Fibroblast of lung (primary cell): ENCODE measurements around the gene TTC21B. TPM values are rescaled to one million over a fixed set of nuclear protein-coding genes. Genes with fewer than 3 reads are reported as not detected.

Source experiments
- DNase-seq, 2 donors: peaks; one replicate each; pipeline versions ENCODE4 v3.0.0 to v3.0.0-alpha.2; 2010; ENCODE audit warnings: low read depth in 2 of 2
- H2AFZ ChIP-seq: 2 replicates; pipeline ENCODE4 v1.5.1; 2012; ENCODE audit warnings: low read length, control low read depth, inconsistent platforms
- H3K27ac ChIP-seq: 2 replicates; pipeline ENCODE4 v1.5.1; 2011; ENCODE audit warnings: low read length, control low read depth; ENCODE audit not compliant: insufficient read depth
- H3K27me3 ChIP-seq: 2 replicates; pipeline ENCODE4 v1.5.1; 2011; ENCODE audit warnings: mild to moderate bottlenecking, low read length; ENCODE audit not compliant: control insufficient read depth, insufficient read depth
- H3K36me3 ChIP-seq: 2 replicates; pipeline ENCODE4 v1.5.1; 2011; ENCODE audit warnings: low read length; ENCODE audit not compliant: control insufficient read depth, insufficient read depth
- H3K4me1 ChIP-seq: 2 replicates; pipeline ENCODE4 v1.5.1; 2011; ENCODE audit warnings: low read length; ENCODE audit not compliant: control insufficient read depth, insufficient read depth; ENCODE audit errors: extremely low read depth
- H3K4me2 ChIP-seq: 2 replicates; pipeline ENCODE4 v1.5.1; 2011; ENCODE audit warnings: low read length, control low read depth; ENCODE audit not compliant: insufficient read depth; ENCODE audit errors: extremely low read depth
- H3K4me3 ChIP-seq, 4 experiments: fragments of 200-600 bp in 1 of 4; sonication (generic) in 1 of 4; replicated peaks in 1 of 4; 2 replicates each; pipeline ENCODE4 v1.5.1; 2011 to 2016; ENCODE audit warnings: low read length in 4 of 4, low read depth in 3 of 4, mild to moderate bottlenecking in 3 of 4, control low read depth in 2 of 4, inconsistent platforms in 1 of 4, mixed read lengths in 1 of 4; ENCODE audit not compliant: insufficient read depth in 1 of 4; ENCODE audit errors: control extremely low read depth in 1 of 4
- H3K79me2 ChIP-seq: 2 replicates; pipeline ENCODE4 v1.5.1; 2012; ENCODE audit warnings: mild to moderate bottlenecking, low read length, inconsistent platforms; ENCODE audit not compliant: control insufficient read depth, insufficient read depth
- H3K9ac ChIP-seq: 2 replicates; pipeline ENCODE4 v1.5.1; 2011; ENCODE audit warnings: mild to moderate bottlenecking, low read length, control low read depth; ENCODE audit not compliant: insufficient read depth
- H3K9me3 ChIP-seq: 2 replicates; pipeline ENCODE4 v1.5.1; 2012; ENCODE audit warnings: low read depth, low read length; ENCODE audit not compliant: control insufficient read depth, insufficient read depth
- H4K20me1 ChIP-seq: 2 replicates; pipeline ENCODE4 v1.5.1; 2011; ENCODE audit warnings: low read length; ENCODE audit not compliant: control insufficient read depth, insufficient read depth; ENCODE audit errors: extremely low read depth
- EZH2 ChIP-seq: IDR thresholded peaks from 2 replicates; pipeline ENCODE4 v1.5.1; 2012; ENCODE audit warnings: low read length, control low read depth, mild to moderate bottlenecking; ENCODE audit errors: missing control alignments
- polyA plus RNA-seq, 2 donors: library from polyadenylated mRNA; depleted of rRNA in 1 of 2; stranded (reverse) in 1 of 2; unstranded in 1 of 2; fragments of >200 nt; gene quantifications; 2 replicates each; pipeline ENCODE4 v1.2.1, GENCODE V29; 2011 to 2012; ENCODE audit warnings: missing spikeins in 1 of 2
- total RNA-seq: library from RNA; depleted of rRNA; stranded (reverse); fragments of >200 nt; gene quantifications from 2 replicates; pipeline ENCODE4 v1.2.1, GENCODE V29; 2014
- TF ChIP-seq, protein P1 (sequence below), 2 donors: IDR thresholded peaks in 1 of 2; conservative IDR thresholded peaks in 1 of 2; 1 replicate in 1 of 2; 2 replicates in 1 of 2; pipeline ENCODE4 v1.5.1; 2011 to 2012; ENCODE audit warnings: low read length in 2 of 2, control low read depth in 1 of 2, inconsistent platforms in 1 of 2, low read depth in 1 of 2, mild to moderate bottlenecking in 1 of 2

TTC21B gene
- total and polyA plus RNA-seq, 2 donors (not counting 1 experiment from before 2014, with no cell fraction given) = 6.3 to 28.6 TPM

DNA sequence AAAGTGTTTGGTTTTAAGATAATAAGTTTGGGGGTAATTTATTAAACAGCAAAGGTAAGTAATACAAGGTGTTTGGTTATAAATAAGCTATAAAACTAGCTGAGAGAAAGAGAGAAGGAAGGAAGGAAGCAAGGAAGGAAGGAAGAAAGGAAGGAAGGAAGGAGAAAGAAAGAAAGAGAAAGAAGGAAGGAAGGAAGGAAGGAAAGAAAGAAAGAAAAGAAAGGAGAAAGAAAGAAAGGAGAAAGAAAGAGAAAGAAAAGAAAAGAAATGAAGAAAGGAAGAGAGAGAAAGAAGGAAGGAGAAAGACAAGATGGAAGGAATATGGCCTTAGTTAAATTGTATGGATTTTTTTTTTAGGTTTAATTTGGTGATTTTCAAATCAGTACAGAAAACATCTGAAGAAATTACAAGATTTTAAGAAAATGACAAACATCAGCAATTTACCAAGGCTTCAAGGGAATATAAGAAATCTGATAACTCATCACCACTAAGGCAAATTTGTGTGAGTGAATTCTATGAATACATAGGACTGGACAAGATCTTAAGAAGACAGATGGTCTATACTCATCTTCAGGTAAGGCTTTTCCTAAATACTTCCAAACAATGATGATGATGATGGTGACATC lies 113.1 kb downstream of the TTC21B start:
- DNase-seq = no peak
- no peak overlapping the region for H3K4me3 ChIP-seq
- no peaks in the 10 kb centered on the region for H4K20me1 ChIP-seq
- H3K9ac ChIP-seq = no peak overlapping the region
- no peaks in the 10 kb centered on the region for H3K9me3 ChIP-seq
- no peaks in the 10 kb centered on the region for H3K79me2 ChIP-seq
- no peak for TF ChIP-seq EZH2
- TF ChIP-seq, protein P1, sequence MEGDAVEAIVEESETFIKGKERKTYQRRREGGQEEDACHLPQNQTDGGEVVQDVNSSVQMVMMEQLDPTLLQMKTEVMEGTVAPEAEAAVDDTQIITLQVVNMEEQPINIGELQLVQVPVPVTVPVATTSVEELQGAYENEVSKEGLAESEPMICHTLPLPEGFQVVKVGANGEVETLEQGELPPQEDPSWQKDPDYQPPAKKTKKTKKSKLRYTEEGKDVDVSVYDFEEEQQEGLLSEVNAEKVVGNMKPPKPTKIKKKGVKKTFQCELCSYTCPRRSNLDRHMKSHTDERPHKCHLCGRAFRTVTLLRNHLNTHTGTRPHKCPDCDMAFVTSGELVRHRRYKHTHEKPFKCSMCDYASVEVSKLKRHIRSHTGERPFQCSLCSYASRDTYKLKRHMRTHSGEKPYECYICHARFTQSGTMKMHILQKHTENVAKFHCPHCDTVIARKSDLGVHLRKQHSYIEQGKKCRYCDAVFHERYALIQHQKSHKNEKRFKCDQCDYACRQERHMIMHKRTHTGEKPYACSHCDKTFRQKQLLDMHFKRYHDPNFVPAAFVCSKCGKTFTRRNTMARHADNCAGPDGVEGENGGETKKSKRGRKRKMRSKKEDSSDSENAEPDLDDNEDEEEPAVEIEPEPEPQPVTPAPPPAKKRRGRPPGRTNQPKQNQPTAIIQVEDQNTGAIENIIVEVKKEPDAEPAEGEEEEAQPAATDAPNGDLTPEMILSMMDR (conservative IDR thresholded peaks at IDR 0.05 in 1 of 2, IDR thresholded peaks at IDR 0.05 in 1 of 2; ENCODE audit: low read depth in 1 of 2, low read length in 2 of 2) = no peak
- H2AFZ ChIP-seq = no peak overlapping the region
- no peaks in the 10 kb centered on the region for H3K36me3 ChIP-seq
- no peaks in the 10 kb centered on the region for H3K4me1 ChIP-seq
- no peak overlapping the region for H3K4me2 ChIP-seq
- H3K27ac ChIP-seq = no peak overlapping the region
- H3K27me3 ChIP-seq = no peaks in the 10 kb centered on the region

DNA sequence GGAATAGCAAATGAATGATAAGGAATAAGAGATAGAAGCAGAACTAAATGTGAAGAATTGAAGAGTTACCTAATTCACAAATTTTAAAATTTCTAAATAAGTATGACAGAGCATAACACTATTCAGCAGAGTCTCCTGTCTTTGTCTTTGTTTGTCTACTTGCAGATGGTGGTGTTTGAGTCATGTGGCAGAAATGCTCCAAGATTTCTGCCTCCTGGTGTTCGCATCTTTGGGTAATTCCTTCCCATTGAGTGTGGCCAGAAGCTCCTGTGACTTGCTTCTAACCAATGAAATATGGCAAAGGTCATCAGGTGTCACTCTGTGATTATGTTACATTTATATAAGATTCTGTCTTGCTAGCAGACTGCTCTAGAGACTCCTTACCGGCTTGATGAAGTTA lies 114.0 kb downstream of the TTC21B start:
- Histone ChIP-seq H3K4me1 (no peaks in the 10 kb centered on the region), H3K4me2 (no peak overlapping the region)

DNA sequence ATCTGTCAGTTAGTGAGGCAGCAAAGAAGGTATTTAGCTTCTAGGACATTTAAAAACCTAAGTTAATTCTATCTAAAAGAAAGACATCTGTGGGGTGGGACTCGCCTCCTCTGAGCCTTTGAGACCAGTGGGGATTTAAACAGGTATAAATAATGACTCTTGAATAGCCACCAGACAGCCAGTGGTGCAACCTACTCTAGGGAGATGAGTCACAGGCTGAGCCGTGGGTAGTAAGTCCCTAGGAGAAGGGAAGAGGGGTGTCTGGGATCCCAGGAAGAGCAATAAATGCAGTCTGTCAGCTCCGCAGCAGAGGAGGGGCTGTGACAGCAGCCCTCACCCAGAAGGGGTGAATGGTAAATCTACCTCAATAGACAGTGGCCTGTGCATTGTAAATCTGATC lies 116.5 kb downstream of the TTC21B start:
- Histone ChIP-seq H3K9me3 (no peaks in the 10 kb centered on the region), H4K20me1 (no peaks in the 10 kb centered on the region), H3K79me2 (no peaks in the 10 kb centered on the region), H3K4me2 (no peak overlapping the region), H3K36me3 (no peaks in the 10 kb centered on the region), H3K27me3 (no peaks in the 10 kb centered on the region), H2AFZ (no peak overlapping the region), H3K9ac (no peak overlapping the region), H3K4me1 (no peaks in the 10 kb centered on the region), H3K27ac (no peak overlapping the region), H3K4me3 (no peak overlapping the region)
- TF ChIP-seq EZH2 = no peak
- TF ChIP-seq, protein P1 (conservative IDR thresholded peaks at IDR 0.05 in 1 of 2, IDR thresholded peaks at IDR 0.05 in 1 of 2; ENCODE audit: low read depth in 1 of 2, low read length in 2 of 2) = no peak
- DNase-seq = peak in 1 of 2 donors; percentile 85

More for the DNA sequence above, 114.0 kb downstream of the TTC21B start:
- no peak overlapping the region for H3K4me3 ChIP-seq
- no peak overlapping the region for H3K27ac ChIP-seq
- no peaks in the 10 kb centered on the region for H3K9me3 ChIP-seq
- H2AFZ ChIP-seq = no peak overlapping the region
- H4K20me1 ChIP-seq = no peaks in the 10 kb centered on the region
- H3K36me3 ChIP-seq = no peaks in the 10 kb centered on the region
- H3K79me2 ChIP-seq = no peaks in the 10 kb centered on the region
- peak in 1 of 2 donors; percentile 54 for DNase-seq
- no peak overlapping the region for H3K9ac ChIP-seq
- TF ChIP-seq EZH2 = no peak
- TF ChIP-seq, protein P1 (conservative IDR thresholded peaks at IDR 0.05 in 1 of 2, IDR thresholded peaks at IDR 0.05 in 1 of 2; ENCODE audit: low read depth in 1 of 2, low read length in 2 of 2) = no peak
- no peaks in the 10 kb centered on the region for H3K27me3 ChIP-seq
